Tibial nerve (tissue), 3 donors: ENCODE results near the gene ENPP6.

ENCODE experiments used
- POLR2A ChIP-seq, 2 donors: fragments of 450-650 bp; IDR thresholded peaks; one replicate each; pipeline ENCODE4 v1.6.1; 2017; ENCODE audit warnings: antibody characterized with exemption in 2 of 2, mild to moderate bottlenecking in 2 of 2, moderate library complexity in 2 of 2
- TF ChIP-seq, protein P1 (sequence below), 5 experiments: fragments of 200-600 bp in 3 of 5; fragments of 450-650 bp in 2 of 5; sonication (generic) in 3 of 5; IDR thresholded peaks; one replicate each; pipeline ENCODE4 v1.5.1; 2016 to 2019; ENCODE audit warnings: antibody characterized with exemption in 5 of 5, mild to moderate bottlenecking in 3 of 5, moderate library complexity in 2 of 5

DNA sequence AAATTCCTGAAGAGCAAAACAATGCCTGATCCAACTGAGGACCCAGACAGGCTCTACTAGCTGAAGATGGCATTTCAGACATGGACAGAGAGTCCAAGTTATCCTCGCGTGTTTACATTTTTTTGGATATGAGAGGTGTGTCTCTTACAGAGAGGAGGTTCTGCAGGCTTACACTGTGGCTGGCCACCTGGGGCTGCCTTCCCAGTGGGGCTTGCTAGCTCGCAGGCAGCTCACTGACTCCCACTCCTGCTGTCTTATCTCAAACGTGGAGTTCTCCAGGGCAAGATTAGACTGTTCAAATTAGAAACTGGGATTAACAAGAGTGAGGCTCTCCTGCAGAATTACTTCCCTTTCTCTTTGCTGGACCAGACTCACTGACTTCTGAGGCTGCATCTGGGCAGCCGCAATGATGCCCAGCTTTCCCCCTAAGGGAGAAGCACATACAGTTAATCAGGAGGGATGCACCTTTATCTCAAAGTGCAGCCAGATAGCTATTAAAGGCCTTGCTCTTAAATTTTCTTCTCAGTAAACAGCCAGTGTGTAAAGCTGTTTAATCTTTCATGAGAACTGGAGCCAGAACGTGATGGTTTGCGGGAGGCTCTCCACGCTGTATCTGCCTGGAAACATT is 123.0 kb downstream of the ENPP6 start:
- TF ChIP-seq POLR2A (IDR thresholded peaks at IDR 0.05), result no peak
- TF ChIP-seq, protein P1, sequence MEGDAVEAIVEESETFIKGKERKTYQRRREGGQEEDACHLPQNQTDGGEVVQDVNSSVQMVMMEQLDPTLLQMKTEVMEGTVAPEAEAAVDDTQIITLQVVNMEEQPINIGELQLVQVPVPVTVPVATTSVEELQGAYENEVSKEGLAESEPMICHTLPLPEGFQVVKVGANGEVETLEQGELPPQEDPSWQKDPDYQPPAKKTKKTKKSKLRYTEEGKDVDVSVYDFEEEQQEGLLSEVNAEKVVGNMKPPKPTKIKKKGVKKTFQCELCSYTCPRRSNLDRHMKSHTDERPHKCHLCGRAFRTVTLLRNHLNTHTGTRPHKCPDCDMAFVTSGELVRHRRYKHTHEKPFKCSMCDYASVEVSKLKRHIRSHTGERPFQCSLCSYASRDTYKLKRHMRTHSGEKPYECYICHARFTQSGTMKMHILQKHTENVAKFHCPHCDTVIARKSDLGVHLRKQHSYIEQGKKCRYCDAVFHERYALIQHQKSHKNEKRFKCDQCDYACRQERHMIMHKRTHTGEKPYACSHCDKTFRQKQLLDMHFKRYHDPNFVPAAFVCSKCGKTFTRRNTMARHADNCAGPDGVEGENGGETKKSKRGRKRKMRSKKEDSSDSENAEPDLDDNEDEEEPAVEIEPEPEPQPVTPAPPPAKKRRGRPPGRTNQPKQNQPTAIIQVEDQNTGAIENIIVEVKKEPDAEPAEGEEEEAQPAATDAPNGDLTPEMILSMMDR (IDR thresholded peaks at IDR 0.05), result no peak
